Stimulated activated naive CD8-positive, alpha-beta T cell treated with anti-CD3 and anti-CD28 coated beads, Interleukin-15, amount 100 ng/mL, for 72 hours (primary cell): ENCODE results near the gene NHERF1.

Experiments
- ATAC-seq: fragments of 150-1000 bp; cut with Tn5 transposase; 2 replicates; pipeline ENCODE4 v1.10.0; 2021; ENCODE audit warnings: mild to moderate bottlenecking, moderate library complexity
- DNase-seq, 2 donors: peaks; one replicate each; pipeline ENCODE4 v3.0.0; 2021 to 2022
- H3K27ac Mint-ChIP-seq, 2 donors: one replicate each; pipeline ENCODE4 v1.8.0; 2022; ENCODE audit warnings: mild to moderate bottlenecking in 2 of 2, mixed read lengths in 2 of 2, moderate library complexity in 2 of 2
- H3K27me3 Mint-ChIP-seq: one replicate; pipeline ENCODE4 v1.8.0; 2022; ENCODE audit warnings: mixed read lengths
- H3K4me1 Mint-ChIP-seq: one replicate; pipeline ENCODE4 v1.8.0; 2022; ENCODE audit warnings: mild to moderate bottlenecking, mixed read lengths
- H3K4me3 Mint-ChIP-seq, 2 donors: one replicate each; pipeline ENCODE4 v1.8.0; 2022; ENCODE audit warnings: mild to moderate bottlenecking in 2 of 2, mixed read lengths in 2 of 2, moderate library complexity in 1 of 2
- H3K9me3 Mint-ChIP-seq, 2 donors: one replicate each; pipeline ENCODE4 v1.8.0; 2022; ENCODE audit warnings: mixed read lengths in 2 of 2

The NHERF1 gene

GRCh38 chr17:74752822-74753401, 4.5 kb downstream of the NHERF1 start:
- Mint-ChIP-seq H3K4me3 (peak overlapping the region; percentile 37 to 48), H3K4me1 (peaks cover 82% of the 10 kb centered on the region), H3K27ac (peak overlapping the region in 1 of 2 donors; percentile 94), H3K9me3 (no peaks in the 10 kb centered on the region), H3K27me3 (no peaks in the 10 kb centered on the region)
- ATAC-seq (no peak), DNase-seq (no peak)

- Mint-ChIP-seq H3K4me3 (peak overlapping the region in 1 of 2 donors; percentile 26), H3K27ac (no peak overlapping the region), H3K9me3 (no peaks in the 10 kb centered on the region), H3K27me3 (no peaks in the 10 kb centered on the region), H3K4me1 (peaks cover 97% of the 10 kb centered on the region)
- DNase-seq (no peak), ATAC-seq (no peak)
Measured at GRCh38 chr17:74754832-74755231, 6.4 kb downstream of the NHERF1 start.

GRCh38 chr17:74755533-74755932, 7.1 kb downstream of the NHERF1 start:
- Mint-ChIP-seq H3K27ac (no peak overlapping the region), H3K9me3 (no peaks in the 10 kb centered on the region), H3K4me3 (peak overlapping the region in 1 of 2 donors; percentile 12), H3K4me1 (peaks cover 97% of the 10 kb centered on the region), H3K27me3 (no peaks in the 10 kb centered on the region)
- ATAC-seq (no peak), DNase-seq (no peak)

GRCh38 chr17:74756891-74757290, 8.5 kb downstream of the NHERF1 start:
- Mint-ChIP-seq H3K4me1 (peaks cover 88% of the 10 kb centered on the region), H3K4me3 (no peak overlapping the region), H3K27me3 (no peaks in the 10 kb centered on the region), H3K9me3 (no peaks in the 10 kb centered on the region), H3K27ac (peak overlapping the region; percentile 19 to 80)
- no peak for ATAC-seq
- DNase-seq: no peak

GRCh38 chr17:74757502-74757901, 9.1 kb downstream of the NHERF1 start:
- H3K4me1 Mint-ChIP-seq: peaks cover 82% of the 10 kb centered on the region
- peak overlapping the region; percentile 74 to 91 for H3K27ac Mint-ChIP-seq
- no peaks in the 10 kb centered on the region for H3K27me3 Mint-ChIP-seq
- H3K9me3 Mint-ChIP-seq: no peaks in the 10 kb centered on the region
- no peak for DNase-seq
- ATAC-seq: no peak
- peak overlapping the region; percentile 76 to 80 for H3K4me3 Mint-ChIP-seq

GRCh38 chr17:74757931-74758847, 9.8 kb downstream of the NHERF1 start:
- H3K27me3 Mint-ChIP-seq: no peaks in the 10 kb centered on the region
- H3K9me3 Mint-ChIP-seq: no peaks in the 10 kb centered on the region
- ATAC-seq: no peak
- peak overlapping the region; percentile 94 for H3K27ac Mint-ChIP-seq
- peak overlapping the region; percentile 76 to 80 for H3K4me3 Mint-ChIP-seq
- H3K4me1 Mint-ChIP-seq: peaks cover 75% of the 10 kb centered on the region
- DNase-seq: no peak

GRCh38 chr17:74758848-74759168, 10.4 kb downstream of the NHERF1 start:
- DNase-seq: peak in 1 of 2 donors; percentile 39
- Mint-ChIP-seq H3K27ac (peak overlapping the region; percentile 82 to 94), H3K4me3 (peak overlapping the region; percentile 76 to 80), H3K9me3 (no peaks in the 10 kb centered on the region), H3K27me3 (no peaks in the 10 kb centered on the region), H3K4me1 (peaks cover 69% of the 10 kb centered on the region)
- peak; percentile 66 for ATAC-seq

- peak overlapping the region; percentile 90 to 94 for H3K27ac Mint-ChIP-seq
- peak overlapping the region; percentile 76 to 80 for H3K4me3 Mint-ChIP-seq
- DNase-seq (peak; percentile 53 to 68), ATAC-seq (peak; percentile 91)
- no peaks in the 10 kb centered on the region for H3K27me3 Mint-ChIP-seq
- no peaks in the 10 kb centered on the region for H3K9me3 Mint-ChIP-seq
- peaks cover 64% of the 10 kb centered on the region for H3K4me1 Mint-ChIP-seq
Measured at GRCh38 chr17:74759243-74759801, 10.9 kb downstream of the NHERF1 start.

GRCh38 chr17:74759941-74760340, 11.5 kb downstream of the NHERF1 start:
- DNase-seq: no peak
- Mint-ChIP-seq H3K27ac (peak overlapping the region; percentile 87 to 90), H3K4me1 (peaks cover 58% of the 10 kb centered on the region), H3K27me3 (no peaks in the 10 kb centered on the region), H3K4me3 (peak overlapping the region; percentile 76 to 80), H3K9me3 (no peaks in the 10 kb centered on the region)
- ATAC-seq: no peak

GRCh38 chr17:74760404-74761105, 12.1 kb downstream of the NHERF1 start:
- DNase-seq (no peak), ATAC-seq (no peak)
- Mint-ChIP-seq H3K4me3 (no peak overlapping the region), H3K27me3 (no peaks in the 10 kb centered on the region), H3K27ac (peak overlapping the region in 1 of 2 donors; percentile 76), H3K4me1 (peaks cover 52% of the 10 kb centered on the region), H3K9me3 (no peaks in the 10 kb centered on the region)

- no peak overlapping the region for H3K4me3 Mint-ChIP-seq
- H3K27ac Mint-ChIP-seq: peak overlapping the region in 1 of 2 donors; percentile 71
- H3K4me1 Mint-ChIP-seq: peaks cover 45% of the 10 kb centered on the region
Measured at GRCh38 chr17:74761419-74761818, 13.0 kb downstream of the NHERF1 start.

GRCh38 chr17:74761931-74762330, 13.5 kb downstream of the NHERF1 start:
- H3K4me1 Mint-ChIP-seq: peaks cover 40% of the 10 kb centered on the region
- H3K27ac Mint-ChIP-seq: no peak overlapping the region
- no peak for ATAC-seq
- DNase-seq: no peak
- H3K9me3 Mint-ChIP-seq: no peaks in the 10 kb centered on the region
- H3K4me3 Mint-ChIP-seq: no peak overlapping the region
- no peaks in the 10 kb centered on the region for H3K27me3 Mint-ChIP-seq

More at GRCh38 chr17:74761419-74761818, 13.0 kb downstream of the NHERF1 start:
- H3K27me3 Mint-ChIP-seq: no peaks in the 10 kb centered on the region
- no peak for ATAC-seq
- no peak for DNase-seq
- no peaks in the 10 kb centered on the region for H3K9me3 Mint-ChIP-seq

GRCh38 chr17:74763565-74764387, 15.3 kb downstream of the NHERF1 start:
- no peaks in the 10 kb centered on the region for H3K9me3 Mint-ChIP-seq
- H3K4me1 Mint-ChIP-seq: peaks cover 28% of the 10 kb centered on the region
- no peak overlapping the region for H3K4me3 Mint-ChIP-seq
- H3K27me3 Mint-ChIP-seq: no peaks in the 10 kb centered on the region
- ATAC-seq: no peak
- DNase-seq: no peak
- no peak overlapping the region for H3K27ac Mint-ChIP-seq

- Mint-ChIP-seq H3K4me3 (no peak overlapping the region), H3K27ac (peak overlapping the region in 1 of 2 donors; percentile 69), H3K27me3 (no peaks in the 10 kb centered on the region), H3K4me1 (peaks cover 28% of the 10 kb centered on the region), H3K9me3 (no peaks in the 10 kb centered on the region)
- DNase-seq: no peak
- no peak for ATAC-seq
Measured at GRCh38 chr17:74764751-74765286, 16.4 kb downstream of the NHERF1 start.
